Spleen (tissue), 7 donors: Measurements from ENCODE around the gene GRIA1.

Experiments used
- CTCF ChIP-seq, 11 experiments: fragments of 200-600 bp in 7 of 11; fragments of 450-650 bp in 4 of 11; sonication (generic) in 4 of 11; IDR thresholded peaks in 8 of 11; conservative IDR thresholded peaks in 3 of 11; 1 replicate in 7 of 11; 2 replicates in 4 of 11; pipeline versions ENCODE4 v1.4.0 to v1.8.0; 2016 to 2021; ENCODE audit warnings: antibody characterized with exemption in 11 of 11, inconsistent platforms in 4 of 11, mild to moderate bottlenecking in 1 of 11
- POLR2AphosphoS5 ChIP-seq, 3 donors: sonication (generic); formaldehyde crosslinking; IDR thresholded peaks; one replicate each; pipeline ENCODE4 v1.5.1; 2017; ENCODE audit warnings: antibody characterized with exemption in 3 of 3
- donor health status: DM: no; HTN: no; CAD: no; lungs with moderate emphysema.
- donor health status: DM: no; HTN: no; CAD: no.
- donor health status: DM: no; HTN: no; CAD: no.

DNA sequence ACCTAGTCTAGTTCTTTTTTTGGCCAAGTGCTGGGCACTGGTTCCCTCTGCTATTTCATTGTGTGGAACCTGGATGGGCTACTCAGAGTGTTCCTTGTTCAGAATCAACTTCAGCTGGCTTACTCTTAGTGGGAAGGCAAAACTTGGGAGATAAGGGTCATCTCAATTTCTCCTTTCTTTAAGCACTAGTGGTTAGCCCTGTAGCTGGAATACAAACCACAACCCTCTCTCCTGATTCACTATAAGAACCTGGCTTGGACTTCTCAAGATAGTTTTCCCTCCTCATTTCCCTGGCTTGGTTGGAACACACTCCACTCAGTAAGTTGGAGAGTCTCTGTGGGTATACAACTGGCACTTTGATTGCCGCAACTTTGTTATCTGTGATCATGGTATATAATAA lies 35.1 kb downstream of the GRIA1 start:
- no peak for TF ChIP-seq CTCF (IDR thresholded peaks at IDR 0.05 in 8 of 11, conservative IDR thresholded peaks at IDR 0.05 in 3 of 11)
- TF ChIP-seq POLR2AphosphoS5 (IDR thresholded peaks at IDR 0.05): no peak
